Activated T-cell treated with anti-CD3 and anti-CD28 coated beads, Interleukin-2, amount 50 U/mL, for 1 hour (primary cell): Measurements from ENCODE around the gene RERG.
A peak's percentile ranks its signal among the peaks of the same experiment; 100 is the strongest.
"Not testable (repeated sequence)": the region's sequence is repeated elsewhere in the genome, so short reads cannot be mapped to it uniquely, and the experiment has no call there.

ENCODE experiments used
- DNase-seq: peaks from one replicate; pipeline ENCODE4 v3.0.0-alpha.2; 2020

RERG gene, protein sequence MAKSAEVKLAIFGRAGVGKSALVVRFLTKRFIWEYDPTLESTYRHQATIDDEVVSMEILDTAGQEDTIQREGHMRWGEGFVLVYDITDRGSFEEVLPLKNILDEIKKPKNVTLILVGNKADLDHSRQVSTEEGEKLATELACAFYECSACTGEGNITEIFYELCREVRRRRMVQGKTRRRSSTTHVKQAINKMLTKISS

DNA sequence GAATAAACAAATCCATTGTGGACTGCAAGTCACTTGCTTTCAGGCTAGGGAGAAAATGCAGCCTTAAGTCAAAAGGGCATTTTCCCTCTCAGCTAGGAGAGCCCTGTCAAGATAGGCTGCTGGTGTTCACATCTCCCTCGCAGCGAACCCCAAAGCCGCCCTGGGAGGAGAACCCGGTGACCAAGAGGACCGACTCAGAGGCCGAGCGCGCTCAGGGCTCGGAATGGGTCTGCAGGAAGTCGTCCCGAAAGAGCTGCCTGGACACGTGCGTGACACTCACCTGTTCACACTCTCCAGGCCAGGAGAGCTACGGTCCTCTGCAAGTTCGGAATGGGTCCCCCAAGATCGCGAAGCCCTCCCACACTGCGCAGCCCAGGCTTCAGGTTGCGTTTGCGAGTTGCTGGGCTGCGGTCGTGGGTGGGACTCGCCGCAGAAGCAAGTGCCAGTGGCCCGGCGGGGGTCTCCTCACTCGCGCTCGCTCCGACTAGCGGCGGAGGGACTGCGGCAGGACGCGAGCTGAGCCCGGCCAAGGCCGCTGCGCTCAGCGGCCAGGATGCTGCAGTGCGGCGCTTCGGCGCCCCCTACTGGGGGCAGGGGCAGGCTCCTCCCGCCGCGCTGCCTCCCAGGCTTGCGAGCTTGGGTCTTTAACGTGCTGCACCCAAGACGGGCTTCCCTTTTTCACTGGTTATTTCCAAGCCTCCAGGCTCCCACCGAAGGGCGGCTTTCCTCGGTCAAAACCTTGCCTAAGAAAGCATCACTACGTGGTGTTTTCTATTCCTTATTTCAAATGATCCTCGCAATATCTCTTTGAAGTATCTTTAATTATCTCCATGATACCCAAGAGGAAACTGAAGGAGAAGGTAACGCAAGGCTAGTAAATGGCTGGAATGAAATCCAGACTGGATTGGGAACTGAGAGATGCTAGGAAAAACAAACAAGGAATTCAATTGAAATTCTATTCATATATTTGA, at the start of gene RERG:
Gene RERG (minus strand): TSS at position 503 of the 971 bp plus-strand sequence. CDS start 3,928 bp downstream, outside the sequence.
- peak; percentile 80 for DNase-seq

DNA sequence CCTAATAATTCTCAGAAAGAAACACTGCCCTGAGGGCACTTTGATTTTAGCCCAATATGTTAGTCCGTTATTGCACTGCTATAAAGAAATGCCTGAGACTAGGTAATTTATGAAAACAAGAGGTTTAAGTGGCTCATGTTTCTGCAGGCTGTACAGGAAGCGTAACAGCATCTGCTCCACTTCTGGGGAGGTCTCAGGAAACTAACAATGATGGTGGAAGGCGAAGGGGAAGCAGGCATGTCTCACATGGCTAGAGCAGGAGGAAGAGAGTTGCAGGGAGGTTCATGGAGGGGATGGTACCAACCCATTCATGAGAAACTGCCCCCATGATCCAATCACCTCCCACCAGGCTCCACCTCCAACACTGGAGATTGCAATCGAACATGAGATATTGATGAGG, 49.4 kb upstream of the RERG start:
- no peak for DNase-seq

DNA sequence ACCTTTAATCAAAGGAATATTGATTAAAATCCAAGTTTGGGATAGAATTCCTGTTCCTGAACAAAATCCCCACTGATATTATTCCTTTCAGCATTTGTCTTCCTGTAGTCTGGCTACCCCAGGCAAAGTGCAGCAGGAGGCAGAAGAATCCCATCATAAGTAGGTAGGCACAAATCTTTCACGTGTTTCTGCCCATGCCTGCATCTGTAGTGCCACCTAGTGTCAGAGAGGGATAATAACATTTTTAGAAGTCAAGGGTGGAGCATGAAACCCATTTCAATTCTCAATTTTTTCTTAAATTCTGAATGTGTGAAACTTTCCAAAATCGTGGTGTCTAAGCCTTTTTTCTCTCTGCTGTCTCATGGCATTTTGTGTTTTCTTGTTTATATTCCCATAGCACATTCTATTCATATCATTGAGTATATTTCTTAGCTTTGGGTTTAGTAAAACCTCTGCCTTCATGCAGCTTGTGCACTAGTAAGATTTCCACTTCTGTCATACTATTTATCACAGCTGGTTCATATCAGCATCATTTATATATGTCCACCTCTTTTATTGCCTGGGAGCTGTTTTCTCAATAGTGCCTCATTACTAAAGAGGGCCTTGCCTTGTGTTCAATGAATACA, 47.8 kb upstream of the RERG start:
- peak; percentile 27 for DNase-seq

DNA sequence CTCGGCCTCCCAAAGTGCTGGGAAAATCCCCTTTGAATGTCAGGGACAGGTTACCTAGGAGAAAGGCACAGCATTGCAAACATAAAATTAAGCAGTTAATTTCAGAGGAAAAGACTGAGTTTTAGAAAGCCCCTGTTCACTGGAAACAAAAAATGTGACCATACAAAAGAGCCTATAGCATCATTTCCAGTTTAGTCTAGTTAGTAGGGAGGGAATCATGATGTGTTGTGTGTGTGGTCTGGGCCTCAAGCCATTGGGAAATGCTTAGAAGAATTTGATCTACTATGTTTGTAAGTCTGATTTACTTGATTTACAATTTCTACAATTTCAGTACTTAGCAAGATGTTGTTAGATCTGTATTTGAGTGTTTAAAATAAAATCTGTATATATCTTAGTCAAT, 47.1 kb upstream of the RERG start:
- DNase-seq = no peak

DNA sequence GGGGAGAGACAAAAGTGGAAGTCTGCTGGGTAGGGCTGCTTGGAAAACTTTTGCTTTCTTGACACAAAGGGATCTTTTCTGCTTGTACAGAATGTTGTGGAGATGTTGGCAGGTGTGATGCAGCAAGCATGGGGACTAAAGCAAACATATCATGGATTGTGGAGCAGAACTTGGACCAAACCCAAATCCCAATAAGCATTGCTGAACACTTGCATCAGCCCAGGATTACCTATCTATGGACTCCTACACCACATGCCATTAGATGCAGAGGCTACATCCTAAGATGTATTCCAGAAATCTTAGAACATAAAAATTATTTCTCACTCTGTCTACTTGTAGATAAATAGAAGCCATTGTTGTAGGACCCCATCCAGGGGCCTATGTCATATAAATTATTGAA, 44.7 kb upstream of the RERG start:
- DNase-seq = no peak

DNA sequence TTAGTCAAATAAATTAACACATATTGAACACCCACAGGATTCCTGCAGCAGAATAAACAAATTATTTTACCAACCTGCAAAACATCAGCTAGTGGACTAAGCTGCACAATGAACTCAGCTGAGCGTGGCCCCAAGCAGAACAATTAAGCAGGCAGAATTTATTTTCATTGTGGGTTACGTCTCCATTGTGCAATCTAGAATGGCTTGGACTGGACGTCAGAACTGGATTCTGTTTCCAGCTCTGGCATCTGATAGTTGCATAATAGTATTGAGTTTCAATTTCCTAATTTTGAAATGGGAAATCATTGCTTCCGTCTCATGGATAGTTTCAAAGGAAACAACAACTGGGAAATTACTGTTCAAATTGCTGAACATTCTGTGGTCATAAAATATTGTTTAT, 35.5 kb upstream of the RERG start:
- DNase-seq = no peak

DNA sequence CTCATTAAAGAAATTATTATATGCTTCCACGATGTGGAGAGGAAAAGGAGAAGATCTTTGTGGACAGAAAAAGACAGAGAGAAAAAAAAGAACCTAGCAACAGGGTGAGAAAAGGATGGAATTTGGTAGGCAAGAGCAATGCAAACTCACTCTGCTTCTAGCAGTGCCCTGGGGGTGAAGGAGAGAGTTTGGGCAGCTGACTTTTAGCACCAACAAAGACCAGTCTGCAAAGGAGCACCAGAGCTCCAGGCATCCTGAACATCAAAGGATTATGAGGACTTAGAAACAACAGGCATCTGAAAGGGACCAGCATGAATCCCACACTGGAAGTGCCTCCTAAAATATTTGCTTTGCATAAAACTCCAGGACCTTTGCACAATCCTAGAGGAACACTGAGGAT, 32.8 kb upstream of the RERG start:
- DNase-seq = no peak

DNA sequence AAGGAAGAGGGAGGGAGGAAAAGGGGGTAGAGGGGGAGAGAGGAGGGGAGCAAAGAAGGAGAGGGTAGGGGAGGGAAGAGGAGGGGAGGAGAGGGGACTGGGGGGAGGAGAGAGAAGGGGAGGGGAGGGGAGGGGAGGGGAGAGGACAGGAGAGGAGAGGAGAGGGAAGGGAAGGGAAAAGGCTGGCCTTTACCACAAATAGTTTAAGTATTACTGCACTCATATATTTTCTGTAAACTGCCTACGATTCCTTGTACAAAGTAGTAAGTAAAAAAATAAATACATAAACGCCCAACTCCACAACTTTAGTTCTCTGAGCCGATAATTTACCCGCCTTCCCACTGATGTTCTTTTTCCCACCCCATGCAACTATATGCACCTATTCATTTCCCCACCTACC, 23.7 kb upstream of the RERG start:
- no peak for DNase-seq

DNA sequence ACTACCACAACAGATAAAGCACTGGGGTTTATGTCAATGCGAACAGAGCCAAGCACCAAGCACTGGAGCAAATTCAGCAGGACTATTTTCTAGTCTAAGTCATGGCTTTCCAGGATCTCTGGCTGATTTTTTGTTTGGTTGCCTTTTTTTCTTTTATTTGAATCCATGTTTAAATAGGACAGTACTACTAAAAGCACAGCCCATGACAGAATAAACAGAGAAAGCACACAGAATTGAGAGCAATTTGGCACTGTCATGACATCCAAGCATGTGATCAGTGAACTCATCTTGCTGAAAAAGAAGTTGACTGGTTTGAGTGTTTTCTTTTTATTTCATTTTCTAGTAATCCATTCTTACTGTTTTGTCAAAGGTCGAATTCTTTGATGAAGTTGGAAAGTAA, 23.1 kb upstream of the RERG start:
- DNase-seq = no peak

DNA sequence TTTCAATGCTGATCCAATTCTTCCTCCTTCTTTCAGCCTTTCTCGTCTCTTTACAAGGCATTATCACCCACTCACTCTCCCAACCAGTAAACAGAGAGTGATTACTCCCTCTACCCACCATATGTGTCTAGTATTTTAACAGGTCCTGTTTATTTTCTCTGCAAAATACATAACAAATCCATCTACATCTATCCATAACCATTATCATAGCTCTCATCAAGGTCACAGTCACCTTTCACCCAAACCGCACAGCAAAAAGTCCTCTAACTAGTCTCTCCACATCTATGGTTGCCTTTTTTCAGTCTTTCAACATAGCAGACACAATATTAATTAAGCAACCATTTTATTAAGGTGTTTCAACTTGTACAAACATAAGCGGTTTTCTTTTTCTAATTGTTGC, 21.9 kb upstream of the RERG start:
- no peak for DNase-seq

DNA sequence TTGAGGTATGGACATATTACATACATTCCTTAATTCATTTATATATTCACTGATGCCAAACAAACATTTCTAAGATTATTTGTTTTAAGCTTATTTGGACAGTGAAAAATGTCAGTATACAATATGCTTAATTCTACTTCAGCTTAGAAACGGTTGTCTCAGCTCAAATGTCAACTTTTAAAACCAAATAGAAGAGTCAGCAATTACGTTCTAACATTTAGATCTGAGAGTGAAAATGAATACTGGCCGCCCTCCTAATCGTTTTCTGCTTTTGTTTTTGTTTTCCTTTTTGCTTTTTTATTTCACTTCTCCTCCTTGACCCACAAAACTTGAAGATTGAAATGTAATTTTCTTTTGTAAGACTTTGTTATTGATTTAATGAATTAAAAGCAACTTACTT, 19.7 kb upstream of the RERG start:
- DNase-seq = no peak

DNA sequence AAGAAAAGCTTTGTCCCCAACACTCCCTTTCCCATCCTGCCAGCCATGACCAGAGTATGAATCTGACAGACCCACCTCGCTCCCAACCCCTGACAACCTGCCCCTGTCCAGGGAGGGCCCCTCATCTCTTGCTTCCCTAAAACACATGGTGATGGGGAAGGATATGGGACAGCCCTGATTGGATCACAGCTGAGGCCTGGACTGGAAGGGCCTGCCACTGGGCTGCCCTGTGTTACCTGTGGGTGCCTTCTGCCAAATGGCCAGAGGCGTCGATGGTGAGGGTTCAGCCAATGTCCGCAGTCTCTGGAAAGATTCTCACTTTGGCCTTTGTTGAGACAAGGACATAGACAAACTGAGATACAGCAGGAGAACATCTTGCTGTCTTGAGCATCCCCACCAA, 13.3 kb upstream of the RERG start:
- DNase-seq = no peak

DNA sequence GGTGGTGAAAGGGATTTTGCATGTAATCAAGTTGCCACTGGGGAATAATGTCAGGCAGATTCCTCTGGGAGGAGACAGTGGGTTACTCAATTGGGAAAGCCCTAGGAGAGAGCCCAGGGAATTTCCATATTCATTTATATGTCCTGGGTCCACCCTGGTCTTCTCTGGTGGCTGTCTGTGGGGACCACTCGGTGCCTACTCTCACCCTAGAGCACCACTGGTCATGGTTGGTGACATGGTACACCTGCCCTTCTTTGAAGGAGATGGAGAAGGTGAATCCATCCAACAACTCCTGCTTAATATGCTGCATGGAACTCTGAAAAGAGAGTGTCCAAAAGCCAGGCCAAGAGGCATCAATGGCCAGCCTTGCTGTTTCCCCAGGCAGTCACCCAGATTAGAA, 12.8 kb upstream of the RERG start:
- DNase-seq = no peak

DNA sequence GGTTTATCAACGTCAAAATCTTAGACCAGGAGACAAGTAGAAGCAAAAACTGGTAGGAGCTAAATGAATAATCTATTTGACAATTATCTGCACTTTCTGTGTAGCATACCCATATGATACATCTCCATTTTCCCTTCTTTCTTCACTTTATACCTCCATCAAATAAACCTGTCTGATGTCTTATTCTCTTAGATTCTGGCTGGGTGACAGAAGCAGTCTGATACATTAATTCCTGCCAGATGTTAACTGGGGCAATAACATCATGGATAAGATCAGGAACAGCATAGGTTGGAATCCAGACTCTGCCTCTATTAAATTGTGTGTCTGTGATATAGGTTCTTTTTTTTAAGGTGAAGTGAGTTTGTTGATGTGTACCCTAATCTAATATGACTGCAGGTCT, 11.7 kb upstream of the RERG start:
- DNase-seq = no peak

DNA sequence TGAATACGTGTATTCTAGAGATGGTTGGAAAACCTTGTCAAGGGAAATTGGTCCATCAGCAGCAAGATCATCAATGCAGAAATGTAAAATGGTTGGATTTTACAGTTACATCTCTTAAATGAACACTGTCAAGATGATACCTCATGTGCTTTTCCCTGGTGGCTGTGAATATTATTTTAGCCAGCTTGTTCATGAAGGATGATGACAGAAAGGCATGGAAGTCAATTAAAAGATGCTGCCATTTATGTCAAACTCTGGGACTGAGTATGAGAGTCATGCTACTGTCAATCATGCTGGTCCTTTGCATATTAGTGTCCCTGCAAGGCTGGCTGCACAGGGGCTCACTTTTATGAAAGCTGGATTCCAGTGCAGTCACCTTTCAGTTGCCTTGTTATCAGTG, 10.3 kb upstream of the RERG start:
- DNase-seq = no peak

DNA sequence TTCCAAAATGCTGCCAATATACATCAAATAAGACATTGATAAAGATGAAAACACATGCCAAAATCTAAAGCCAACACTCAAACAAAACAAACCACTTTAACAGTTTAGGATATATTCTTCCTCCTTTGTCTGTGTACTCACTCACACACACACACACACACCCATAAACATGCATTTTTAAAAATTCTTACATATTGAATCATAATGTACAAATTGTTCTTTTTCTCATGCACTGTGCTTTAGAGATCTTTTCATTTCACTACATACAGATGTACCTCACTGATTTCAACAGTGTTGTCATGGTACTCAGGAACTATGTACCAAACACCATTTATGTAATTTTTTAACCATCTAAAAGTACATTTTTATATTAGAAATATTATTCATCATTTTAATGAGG, 9.5 kb upstream of the RERG start:
- DNase-seq = no peak

DNA sequence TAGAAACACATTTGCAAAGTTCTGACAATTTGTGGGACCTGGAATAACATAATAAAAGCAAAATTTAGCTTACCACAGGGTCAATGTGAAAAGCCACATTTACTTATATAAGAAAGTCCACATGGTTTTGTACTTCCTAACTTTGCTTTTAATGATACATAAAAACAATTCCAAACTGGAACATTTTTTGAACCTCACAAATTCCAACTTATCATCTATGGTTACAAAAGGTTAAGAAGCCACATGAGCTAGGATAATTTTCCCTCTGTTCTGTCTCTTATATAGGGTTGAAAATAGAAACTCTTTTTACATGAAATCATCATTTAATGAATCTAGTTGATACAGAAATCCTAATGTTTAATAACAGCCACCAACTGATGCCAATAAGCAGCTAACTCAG, 8.9 kb upstream of the RERG start:
- DNase-seq = no peak

DNA sequence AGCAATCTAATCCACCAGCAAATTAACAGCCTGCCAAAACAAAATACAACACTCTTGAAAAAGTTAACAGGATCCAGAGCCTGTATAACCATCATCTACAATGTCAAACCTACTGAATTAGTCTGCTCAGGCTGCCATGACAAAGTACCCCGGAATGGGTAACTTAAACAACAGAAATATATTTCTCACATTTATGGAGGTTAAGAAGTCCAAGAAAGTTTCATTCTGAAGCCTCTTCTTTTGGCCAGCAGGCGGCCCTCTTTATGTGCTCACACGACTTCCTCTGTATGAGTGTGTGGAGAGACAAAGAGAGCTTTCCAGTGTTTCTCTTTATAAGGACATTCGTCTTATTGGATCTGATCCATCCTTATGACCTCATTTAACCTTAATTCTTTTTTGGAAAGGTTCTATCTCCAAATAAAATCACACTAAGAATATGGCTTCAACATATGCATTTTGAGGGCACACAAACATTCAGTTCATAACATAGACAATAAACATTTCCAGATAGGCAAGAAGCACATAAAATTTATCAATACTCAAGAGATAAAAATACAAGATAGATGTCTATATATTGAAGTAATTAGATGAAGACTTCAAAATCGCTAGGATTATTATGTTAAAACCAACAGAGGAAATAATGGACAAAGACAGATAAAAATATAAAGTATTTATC, 5.9 kb upstream of the RERG start:
- DNase-seq = no peak

DNA sequence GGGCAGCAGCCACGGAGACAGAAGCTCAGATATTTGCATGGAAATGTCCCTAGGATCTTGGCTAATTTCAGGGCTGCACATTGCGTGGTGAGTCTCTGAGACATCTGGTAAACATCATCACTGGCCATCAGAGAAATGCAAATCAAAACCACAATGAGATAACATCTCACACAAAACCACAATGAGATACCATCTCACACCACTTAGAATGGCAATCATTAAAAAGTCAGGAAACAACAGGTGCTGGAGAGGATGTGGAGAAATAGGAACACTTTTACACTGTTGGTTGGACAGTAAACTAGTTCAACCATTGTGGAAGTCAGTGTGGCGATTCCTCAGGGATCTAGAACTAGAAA, 4.6 kb upstream of the RERG start:
- not testable (repeated sequence) for DNase-seq

DNA sequence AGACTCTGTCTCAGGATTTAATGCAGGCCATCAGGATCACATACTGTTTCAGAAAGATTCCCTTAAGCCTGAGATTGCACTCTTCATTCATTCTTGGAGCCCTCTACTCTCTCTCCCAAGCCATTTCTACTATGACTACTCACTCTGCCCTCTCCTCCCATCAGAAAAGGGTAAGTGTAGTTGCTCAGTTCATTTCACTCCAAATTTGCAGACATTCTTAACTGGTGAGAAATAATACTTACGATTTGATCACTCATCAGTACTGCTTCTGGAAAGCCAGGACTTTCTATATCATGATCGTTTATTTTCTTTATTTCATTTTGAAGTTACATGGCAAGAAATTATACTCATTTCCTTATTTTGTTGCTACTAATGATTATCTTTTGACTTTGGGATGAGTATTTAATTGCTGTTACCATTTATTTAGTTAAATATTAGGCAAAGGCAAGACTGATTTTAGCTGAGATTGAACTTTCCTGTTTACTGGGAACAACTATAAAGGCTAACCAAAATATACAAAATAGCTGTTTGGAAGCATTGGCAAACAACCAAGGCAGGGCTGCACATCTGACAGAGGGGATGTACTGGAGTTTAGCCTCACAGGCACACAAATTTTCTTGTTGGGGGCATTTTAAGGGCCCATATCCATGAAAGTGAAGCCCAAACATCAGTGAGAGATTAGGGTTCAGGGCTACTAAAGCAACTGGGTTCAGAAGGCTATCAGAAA, 4.1 kb upstream of the RERG start:
- no peak for DNase-seq

DNA sequence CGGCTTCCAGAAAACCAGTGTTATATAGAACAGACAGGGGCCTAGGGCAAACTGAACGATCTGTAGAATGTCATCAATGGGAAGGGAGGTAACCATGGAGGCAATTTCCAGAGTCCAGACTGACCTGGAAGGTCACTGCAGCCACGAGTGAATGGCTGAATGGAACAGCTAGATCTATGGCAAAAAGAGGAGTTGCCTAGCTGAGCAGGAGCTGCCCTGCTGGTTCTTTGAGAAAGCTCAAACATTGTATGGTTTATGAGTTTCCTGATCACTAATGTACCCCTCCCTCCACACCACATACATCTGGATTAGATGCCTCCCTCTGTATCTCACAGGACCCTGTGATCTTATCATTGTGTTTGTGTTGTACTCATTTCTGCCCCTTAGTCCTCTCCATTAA, 1.0 kb upstream of the RERG start:
- DNase-seq = no peak

DNA sequence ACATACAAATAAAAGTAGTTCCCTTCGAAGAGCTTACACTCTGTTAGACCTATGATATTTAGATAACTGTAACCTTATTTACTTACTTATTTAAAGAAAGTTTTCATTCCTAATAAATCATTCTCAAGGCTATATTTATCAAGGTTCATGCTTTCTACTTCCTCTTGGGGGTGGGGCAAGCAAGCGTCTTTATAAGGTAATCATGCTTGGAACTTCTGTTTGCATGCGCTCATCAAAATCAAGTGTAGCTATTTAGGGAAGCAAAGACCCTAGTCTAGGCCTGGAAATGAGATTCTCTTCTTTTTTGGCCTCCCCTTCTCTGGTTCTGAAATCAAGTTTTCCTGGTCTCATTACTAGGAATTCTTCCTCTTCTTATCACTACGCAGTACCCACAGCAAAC, 766 bp downstream of the RERG start:
- no peak for DNase-seq

DNA sequence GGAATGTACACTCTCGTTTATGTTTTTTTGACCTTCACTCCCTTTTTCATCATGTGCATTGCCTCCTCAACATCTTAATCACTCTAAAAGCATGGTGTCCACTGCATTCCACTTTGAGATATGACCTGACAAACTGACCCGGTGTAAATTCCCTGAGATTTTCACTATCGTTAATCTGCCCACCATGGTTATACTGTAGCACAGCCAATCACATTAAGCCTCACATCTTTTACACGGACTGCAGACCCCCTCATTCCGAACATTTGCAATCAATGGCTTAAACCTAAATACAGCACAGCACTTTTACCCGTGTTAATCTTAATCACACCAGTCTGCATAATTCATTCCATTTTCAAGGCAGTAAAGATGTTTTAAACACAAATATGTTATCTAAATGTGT, 2.4 kb downstream of the RERG start:
- DNase-seq = no peak
